Hepatocyte (in vitro differentiated cells): ENCODE data around the gene COX14. TPM values are rescaled to one million over a fixed set of nuclear protein-coding genes. Genes with fewer than 3 reads are reported as not detected.

Experiments
- DNase-seq: peaks from one replicate; pipeline ENCODE4 v3.0.0-alpha.2; 2016; ENCODE audit warnings: low spot score
- H2AFZ ChIP-seq: fragments of 200-600 bp; sonication (generic); 2 replicates; pipeline ENCODE4 v1.6.0; 2016; ENCODE audit warnings: antibody characterized with exemption, mild to moderate bottlenecking
- H3K27ac ChIP-seq: fragments of 200-600 bp; sonication (generic); 2 replicates; pipeline ENCODE4 v1.5.1; 2016; ENCODE audit warnings: mild to moderate bottlenecking
- H3K27me3 ChIP-seq: fragments of 200-600 bp; sonication (generic); 2 replicates; pipeline ENCODE4 v1.6.1; 2016
- H3K36me3 ChIP-seq: fragments of 200-600 bp; sonication (generic); replicated peaks from 2 replicates; pipeline ENCODE4 v1.5.1; 2016; ENCODE audit warnings: low read depth; ENCODE audit not compliant: insufficient read depth
- H3K4me1 ChIP-seq: fragments of 200-600 bp; sonication (generic); 2 replicates; pipeline ENCODE4 v1.5.1; 2016; ENCODE audit warnings: mild to moderate bottlenecking, moderate library complexity; ENCODE audit not compliant: insufficient read depth
- H3K4me2 ChIP-seq: fragments of 200-600 bp; sonication (generic); 2 replicates; pipeline ENCODE4 v1.6.0; 2016
- H3K4me3 ChIP-seq: fragments of 200-600 bp; sonication (generic); 2 replicates; pipeline ENCODE4 v1.5.1; 2016; ENCODE audit warnings: mild to moderate bottlenecking
- H3K79me2 ChIP-seq: fragments of 200-600 bp; sonication (generic); 2 replicates; pipeline ENCODE4 v1.6.0; 2017; ENCODE audit warnings: mild to moderate bottlenecking
- H3K9me2 ChIP-seq: fragments of 200-600 bp; sonication (generic); replicated peaks from 2 replicates; pipeline ENCODE4 v1.6.0; 2017; ENCODE audit warnings: mild to moderate bottlenecking; ENCODE audit not compliant: insufficient read depth
- H3K9me3 ChIP-seq: fragments of 200-600 bp; sonication (generic); 2 replicates; pipeline ENCODE4 v1.5.1; 2016; ENCODE audit warnings: low read depth, mild to moderate bottlenecking
- H4K20me1 ChIP-seq: fragments of 200-600 bp; sonication (generic); 2 replicates; pipeline ENCODE4 v1.6.0; 2016; ENCODE audit warnings: mild to moderate bottlenecking; ENCODE audit not compliant: insufficient read depth, poor library complexity, severe bottlenecking
- EZH2 ChIP-seq: fragments of 200-600 bp; sonication (generic); IDR thresholded peaks from 2 replicates; pipeline ENCODE4 v1.6.1; 2016; ENCODE audit warnings: antibody characterized with exemption, mild to moderate bottlenecking, borderline replicate concordance
- EZH2phosphoT487 ChIP-seq: fragments of 200-600 bp; sonication (generic); IDR thresholded peaks from one replicate; pipeline ENCODE4 v1.6.1; 2018; ENCODE audit warnings: antibody characterized with exemption, mild to moderate bottlenecking, low read depth, moderate library complexity; ENCODE audit not compliant: unreplicated experiment, severe bottlenecking
- WGBS: methylation state at CpG from one replicate; pipeline ENCODE4 v1.1.6; 2016; ENCODE audit warnings: low lambda C conversion rate; ENCODE audit errors: missing lambda C conversion rate; 5-methylcytosine and 5-hydroxymethylcytosine counted together
- polyA plus RNA-seq: library from polyadenylated mRNA; unstranded; fragments of >200 nt; fragmentation: Nextera tagmentation; extraction: Ambion mirVana; gene quantifications from 2 replicates; pipeline ENCODE4 v1.2.1, GENCODE V29; 2016
- total RNA-seq: library from RNA; depleted of rRNA; stranded (reverse); fragments of >200 nt; gene quantifications from 2 replicates; pipeline ENCODE4 v1.2.3, GENCODE V29; 2014
- TF ChIP-seq, protein P1 (sequence below): fragments of 200-600 bp; sonication (generic); IDR thresholded peaks from 2 replicates; pipeline ENCODE4 v1.5.1; 2016; ENCODE audit warnings: antibody characterized with exemption, mild to moderate bottlenecking; ENCODE audit not compliant: poor library complexity

The COX14 gene
- total RNA-seq, result 61.5 and 73.5 TPM in 2 replicates
- 150 and 186 TPM in 2 replicates for polyA plus RNA-seq

DNA sequence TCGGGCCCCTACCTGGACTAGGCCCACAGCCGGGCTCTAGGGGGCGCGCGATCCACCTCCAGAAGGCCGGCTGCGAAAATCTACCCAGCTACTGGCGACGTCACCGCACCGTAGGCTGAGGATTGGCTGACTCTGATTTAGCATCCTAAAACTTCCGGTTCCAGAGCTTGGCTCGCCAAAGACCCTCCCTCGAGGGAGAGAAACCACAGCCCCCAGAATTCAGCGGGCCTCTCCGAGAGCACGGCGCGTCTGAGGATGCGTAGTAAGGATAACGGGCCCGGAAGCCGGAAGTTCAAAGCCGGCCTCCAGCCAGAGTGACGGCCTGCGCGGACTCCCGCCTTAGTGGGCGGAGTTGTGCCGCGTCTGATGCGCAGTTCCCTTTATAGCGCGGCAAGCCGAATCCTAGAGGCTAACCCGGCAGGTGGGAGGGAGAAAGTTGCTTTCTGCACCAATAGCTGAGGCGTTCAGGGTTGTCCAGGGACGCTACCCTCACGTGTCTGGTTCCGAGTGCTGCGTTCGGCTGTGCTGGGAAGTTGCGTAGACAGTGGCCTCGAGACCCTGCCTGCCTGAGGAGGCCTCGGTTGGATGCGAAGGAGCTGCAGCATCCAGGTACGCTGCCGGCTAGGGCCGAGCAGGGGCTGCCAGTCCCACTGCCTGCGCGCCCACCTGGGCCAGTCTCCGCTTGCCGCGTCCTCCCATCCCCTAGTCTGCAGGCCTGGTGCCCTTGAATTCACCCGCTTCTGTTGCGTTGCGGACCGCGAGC, at the start of gene COX14:
Gene COX14 (plus strand): TSS at position 544 of the 763 bp plus-strand sequence. CDS start 7,808 bp downstream, outside the sequence.
- Histone ChIP-seq H3K27ac (peak within 1 kb of the TSS; percentile 94), H3K9me3 (no peaks in the 10 kb centered on the region), H3K4me3 (peak within 1 kb of the TSS; percentile 15), H3K79me2 (peaks cover 40% of the 10 kb centered on the region), H4K20me1 (peaks cover 5% of the 10 kb centered on the region), H3K36me3 (no peaks in the 10 kb centered on the region), H2AFZ (peak within 1 kb of the TSS; percentile 7), H3K4me2 (peak within 1 kb of the TSS; percentile 66), H3K27me3 (no peaks in the 10 kb centered on the region), H3K9me2 (no peaks in the 10 kb centered on the region), H3K4me1 (peaks cover 24% of the 10 kb centered on the region)
- peak; percentile 99 for DNase-seq
- WGBS, result 1% methylated on average over 59 of the region's 59 CpGs
- TF ChIP-seq EZH2phosphoT487, result no peak
- TF ChIP-seq, protein P1, sequence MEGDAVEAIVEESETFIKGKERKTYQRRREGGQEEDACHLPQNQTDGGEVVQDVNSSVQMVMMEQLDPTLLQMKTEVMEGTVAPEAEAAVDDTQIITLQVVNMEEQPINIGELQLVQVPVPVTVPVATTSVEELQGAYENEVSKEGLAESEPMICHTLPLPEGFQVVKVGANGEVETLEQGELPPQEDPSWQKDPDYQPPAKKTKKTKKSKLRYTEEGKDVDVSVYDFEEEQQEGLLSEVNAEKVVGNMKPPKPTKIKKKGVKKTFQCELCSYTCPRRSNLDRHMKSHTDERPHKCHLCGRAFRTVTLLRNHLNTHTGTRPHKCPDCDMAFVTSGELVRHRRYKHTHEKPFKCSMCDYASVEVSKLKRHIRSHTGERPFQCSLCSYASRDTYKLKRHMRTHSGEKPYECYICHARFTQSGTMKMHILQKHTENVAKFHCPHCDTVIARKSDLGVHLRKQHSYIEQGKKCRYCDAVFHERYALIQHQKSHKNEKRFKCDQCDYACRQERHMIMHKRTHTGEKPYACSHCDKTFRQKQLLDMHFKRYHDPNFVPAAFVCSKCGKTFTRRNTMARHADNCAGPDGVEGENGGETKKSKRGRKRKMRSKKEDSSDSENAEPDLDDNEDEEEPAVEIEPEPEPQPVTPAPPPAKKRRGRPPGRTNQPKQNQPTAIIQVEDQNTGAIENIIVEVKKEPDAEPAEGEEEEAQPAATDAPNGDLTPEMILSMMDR, result peak; percentile 99

DNA sequence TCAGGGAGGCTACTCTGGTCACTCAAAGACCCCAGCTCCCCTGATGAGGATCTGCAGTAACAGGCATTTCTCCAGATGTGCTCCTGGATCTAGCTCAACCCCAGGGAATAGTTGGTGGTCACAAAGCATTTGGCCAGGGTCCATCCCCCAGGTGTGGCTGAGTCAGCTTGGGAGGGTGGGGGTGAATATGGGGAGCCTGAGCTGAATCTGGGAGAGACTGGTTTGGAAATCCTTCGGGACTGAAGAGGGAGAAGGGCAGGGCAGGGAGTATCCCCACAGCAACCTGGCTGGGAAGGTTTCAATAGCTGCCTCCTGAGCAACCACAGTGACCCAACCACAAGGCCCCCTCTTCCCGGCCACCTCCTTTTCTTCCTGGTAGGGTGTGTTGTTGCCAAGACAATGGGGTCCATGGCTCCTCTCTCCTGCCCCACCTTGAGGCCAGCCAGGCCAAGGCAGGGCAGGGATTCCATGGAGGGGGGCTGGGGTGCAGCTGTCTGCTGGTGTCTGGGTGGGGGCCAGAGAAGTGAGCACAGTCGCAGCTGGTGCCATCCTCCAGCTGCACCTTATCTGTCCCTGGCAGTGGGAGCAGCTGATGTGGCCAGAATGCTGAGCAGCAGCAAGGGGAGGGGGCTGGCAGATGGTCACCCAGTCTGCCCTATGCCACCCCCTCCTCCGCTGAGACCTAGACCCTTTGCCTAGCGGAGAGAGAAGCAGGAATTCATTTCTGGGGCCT, 49.1 kb upstream of the COX14 start:
- Histone ChIP-seq H4K20me1 (no peaks in the 10 kb centered on the region), H3K4me2 (no peak overlapping the region), H3K9me2 (no peaks in the 10 kb centered on the region), H3K4me1 (no peaks in the 10 kb centered on the region), H2AFZ (no peak overlapping the region), H3K4me3 (no peak overlapping the region), H3K27me3 (no peaks in the 10 kb centered on the region), H3K79me2 (no peaks in the 10 kb centered on the region), H3K27ac (no peak overlapping the region), H3K9me3 (no peaks in the 10 kb centered on the region), H3K36me3 (no peaks in the 10 kb centered on the region)
- no peak for TF ChIP-seq EZH2phosphoT487
- TF ChIP-seq, protein P1, result no peak
- TF ChIP-seq EZH2, result no peak
- no peak for DNase-seq
- WGBS, result 91% methylated on average over 5 of the region's 5 CpGs

DNA sequence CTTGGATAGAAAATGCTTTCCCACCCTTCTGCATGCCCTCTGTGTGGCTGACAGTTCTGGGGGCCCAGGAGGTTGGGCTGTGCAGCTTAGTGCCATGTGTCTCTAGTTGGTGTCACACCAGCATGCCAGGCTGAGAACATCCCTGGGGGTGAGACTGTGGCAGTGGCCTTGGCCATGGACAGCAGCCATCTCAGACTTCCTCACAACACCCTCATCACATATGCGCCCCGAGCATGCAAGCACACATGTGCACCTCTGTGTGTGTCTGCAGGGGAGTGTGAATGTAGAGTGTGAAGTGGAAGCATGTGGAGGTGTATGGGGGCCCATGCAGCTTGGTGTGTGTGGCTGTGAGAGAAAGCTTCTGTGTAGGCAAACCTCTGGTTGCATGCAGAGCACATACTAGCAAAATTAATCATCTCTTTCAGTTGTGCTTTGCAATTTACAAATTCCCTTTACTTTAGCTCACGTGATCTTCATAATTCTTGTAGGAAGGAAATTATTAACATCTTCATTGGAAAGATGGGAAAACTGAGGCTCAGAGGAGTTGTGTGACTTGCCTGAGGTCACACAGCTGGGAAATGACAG, 46.2 kb upstream of the COX14 start:
- Histone ChIP-seq H3K27ac (no peak overlapping the region), H3K4me3 (no peak overlapping the region), H3K79me2 (no peaks in the 10 kb centered on the region), H2AFZ (no peak overlapping the region), H3K4me2 (no peak overlapping the region), H4K20me1 (no peaks in the 10 kb centered on the region), H3K36me3 (no peaks in the 10 kb centered on the region), H3K27me3 (no peaks in the 10 kb centered on the region), H3K4me1 (no peaks in the 10 kb centered on the region), H3K9me2 (no peaks in the 10 kb centered on the region), H3K9me3 (no peaks in the 10 kb centered on the region)
- TF ChIP-seq, protein P1, result no peak
- no peak for TF ChIP-seq EZH2
- TF ChIP-seq EZH2phosphoT487, result no peak
- no peak for DNase-seq
- WGBS, result 91% methylated on average over 3 of the region's 3 CpGs
